ENCODE measurements around the gene SPATA22.

SPATA22 gene

GRCh38 chr17:3505008-3505407 is 33.4 kb upstream of the SPATA22 start:
- Histone ChIP-seq H3K27me3 (ENCODE audit: insufficient read depth, poor library complexity, severe bottlenecking) (no peaks in the 10 kb centered on the region), H3K27ac (ENCODE audit: poor library complexity, severe bottlenecking) (no peak overlapping the region), H3K9me3 (ENCODE audit: severe bottlenecking) (no peaks in the 10 kb centered on the region), H3K4me1 (ENCODE audit: insufficient read depth, poor library complexity, severe bottlenecking) (no peaks in the 10 kb centered on the region), H3K36me3 (ENCODE audit: low read depth) (no peaks in the 10 kb centered on the region), H3K4me3 (ENCODE audit: severe bottlenecking) (no peak overlapping the region)
- DNase-seq (ENCODE audit: low spot score), result no peak
- no peak for ATAC-seq (ENCODE audit: low read depth)
- no peak for TF ChIP-seq CTCF (IDR thresholded peaks at IDR 0.05; ENCODE audit: poor library complexity, severe bottlenecking)

- no peaks in the 10 kb centered on the region for H3K27me3 ChIP-seq (ENCODE audit: insufficient read depth, poor library complexity, severe bottlenecking)
- H3K27ac ChIP-seq (ENCODE audit: poor library complexity, severe bottlenecking), result no peak overlapping the region
- no peak overlapping the region for H3K4me3 ChIP-seq (ENCODE audit: severe bottlenecking)
- ATAC-seq (ENCODE audit: low read depth) (no peak), DNase-seq (ENCODE audit: low spot score) (no peak)
- no peaks in the 10 kb centered on the region for H3K4me1 ChIP-seq (ENCODE audit: insufficient read depth, poor library complexity, severe bottlenecking)
- no peaks in the 10 kb centered on the region for H3K36me3 ChIP-seq (ENCODE audit: low read depth)
- H3K9me3 ChIP-seq (ENCODE audit: severe bottlenecking), result no peaks in the 10 kb centered on the region
- no peak for TF ChIP-seq CTCF (IDR thresholded peaks at IDR 0.05; ENCODE audit: poor library complexity, severe bottlenecking)
These were observed 31.7 kb upstream of the SPATA22 start for GRCh38 chr17:3503285-3503684.

- Histone ChIP-seq H3K9me3 (ENCODE audit: severe bottlenecking) (no peaks in the 10 kb centered on the region), H3K27ac (ENCODE audit: poor library complexity, severe bottlenecking) (no peak overlapping the region), H3K27me3 (ENCODE audit: insufficient read depth, poor library complexity, severe bottlenecking) (no peaks in the 10 kb centered on the region), H3K4me1 (ENCODE audit: insufficient read depth, poor library complexity, severe bottlenecking) (no peaks in the 10 kb centered on the region), H3K4me3 (ENCODE audit: severe bottlenecking) (no peak overlapping the region), H3K36me3 (ENCODE audit: low read depth) (no peaks in the 10 kb centered on the region)
- ATAC-seq (ENCODE audit: low read depth) (no peak), DNase-seq (ENCODE audit: low spot score) (no peak)
- TF ChIP-seq CTCF (IDR thresholded peaks at IDR 0.05; ENCODE audit: poor library complexity, severe bottlenecking), result no peak
These were observed 30.8 kb upstream of the SPATA22 start for GRCh38 chr17:3502466-3502865.

GRCh38 chr17:3501344-3501743 is 29.7 kb upstream of the SPATA22 start:
- Histone ChIP-seq H3K4me1 (ENCODE audit: insufficient read depth, poor library complexity, severe bottlenecking) (no peaks in the 10 kb centered on the region), H3K27ac (ENCODE audit: poor library complexity, severe bottlenecking) (no peak overlapping the region), H3K27me3 (ENCODE audit: insufficient read depth, poor library complexity, severe bottlenecking) (no peaks in the 10 kb centered on the region), H3K36me3 (ENCODE audit: low read depth) (no peaks in the 10 kb centered on the region), H3K4me3 (ENCODE audit: severe bottlenecking) (no peak overlapping the region), H3K9me3 (ENCODE audit: severe bottlenecking) (no peaks in the 10 kb centered on the region)
- ATAC-seq (ENCODE audit: low read depth) (no peak), DNase-seq (ENCODE audit: low spot score) (no peak)
- TF ChIP-seq CTCF (IDR thresholded peaks at IDR 0.05; ENCODE audit: poor library complexity, severe bottlenecking), result no peak

GRCh38 chr17:3497101-3497500 is 25.5 kb upstream of the SPATA22 start:
- 0 out of 3 replicates have a peak, but pooled peaks have one; percentile 23 for ATAC-seq (ENCODE audit: low read depth)

More at GRCh38 chr17:3497101-3497500, 25.5 kb upstream of the SPATA22 start:
- Histone ChIP-seq H3K27me3 (ENCODE audit: insufficient read depth, poor library complexity, severe bottlenecking) (no peaks in the 10 kb centered on the region), H3K4me1 (ENCODE audit: insufficient read depth, poor library complexity, severe bottlenecking) (no peaks in the 10 kb centered on the region), H3K27ac (ENCODE audit: poor library complexity, severe bottlenecking) (no peak overlapping the region), H3K4me3 (ENCODE audit: severe bottlenecking) (no peak overlapping the region), H3K36me3 (ENCODE audit: low read depth) (no peaks in the 10 kb centered on the region), H3K9me3 (ENCODE audit: severe bottlenecking) (no peaks in the 10 kb centered on the region)
- TF ChIP-seq CTCF (IDR thresholded peaks at IDR 0.05; ENCODE audit: poor library complexity, severe bottlenecking), result no peak
- DNase-seq (ENCODE audit: low spot score), result no peak
